ENCODE measurements around the gene LRBA.
"Not testable (repeated sequence)": the region's sequence is repeated elsewhere in the genome, so short reads cannot be mapped to it uniquely, and the experiment has no call there.

The LRBA gene

DNA sequence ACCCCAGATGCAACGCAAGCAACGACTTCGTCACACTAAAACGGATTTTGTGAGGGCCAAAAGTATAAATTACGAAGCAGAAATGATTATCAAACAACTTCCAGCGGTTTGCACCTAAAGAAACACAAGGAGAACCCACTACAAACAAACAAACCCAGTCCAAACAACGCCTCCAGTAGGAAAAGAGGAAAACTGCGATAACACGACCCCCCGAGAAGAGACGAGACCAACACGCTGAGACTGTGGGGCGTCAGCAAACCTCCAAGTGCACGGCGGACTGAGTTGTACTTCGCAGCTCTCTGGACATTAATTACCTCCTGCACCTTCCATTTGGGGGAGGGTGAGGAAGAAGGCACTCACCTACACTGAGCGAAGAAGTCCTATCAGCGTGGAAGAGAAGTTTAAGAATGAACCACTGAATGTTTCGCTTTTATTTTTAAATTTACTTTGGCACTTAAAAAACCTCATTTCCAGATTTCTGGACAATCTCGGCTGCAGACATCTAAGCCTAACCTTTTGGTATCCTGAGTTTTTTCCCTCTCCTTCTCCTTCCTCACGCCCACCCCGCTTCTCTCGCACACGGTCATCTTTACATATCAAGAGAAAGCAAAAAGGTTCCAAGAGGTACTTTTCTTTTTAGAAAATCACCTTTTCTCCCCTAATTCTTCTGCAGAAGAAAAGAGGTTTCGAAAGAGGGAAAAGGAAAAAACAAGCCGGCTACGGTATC, 432.8 kb downstream of the LRBA start, which contains the start of gene MAB21L2:
Gene MAB21L2, plus strand, starts transcription at position 6 of the 727 bp plus-strand sequence. CDS start 879 bp downstream, outside the sequence.
- DNase-seq: no peak

DNA sequence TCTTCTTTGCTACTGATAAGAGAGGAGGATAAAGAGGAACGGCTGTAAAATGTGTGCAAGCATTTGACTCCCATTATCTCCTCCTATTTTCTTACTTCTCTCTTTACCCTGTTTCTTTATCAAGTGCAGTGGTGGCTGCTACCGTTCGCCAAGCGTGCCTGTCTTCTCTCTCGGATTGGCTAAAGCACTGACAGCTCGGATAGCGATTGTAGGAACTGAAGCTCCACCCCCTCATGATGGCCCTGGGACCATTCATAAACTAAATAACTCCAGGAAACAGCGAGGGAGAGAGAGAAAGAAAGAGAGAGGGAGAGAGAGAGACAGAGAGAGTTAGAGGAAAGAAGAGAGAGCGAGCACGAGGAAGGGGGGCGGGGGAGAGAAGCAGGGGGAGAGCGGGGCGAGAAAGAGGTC, 433.4 kb downstream of the LRBA start:
- no peak for DNase-seq

DNA sequence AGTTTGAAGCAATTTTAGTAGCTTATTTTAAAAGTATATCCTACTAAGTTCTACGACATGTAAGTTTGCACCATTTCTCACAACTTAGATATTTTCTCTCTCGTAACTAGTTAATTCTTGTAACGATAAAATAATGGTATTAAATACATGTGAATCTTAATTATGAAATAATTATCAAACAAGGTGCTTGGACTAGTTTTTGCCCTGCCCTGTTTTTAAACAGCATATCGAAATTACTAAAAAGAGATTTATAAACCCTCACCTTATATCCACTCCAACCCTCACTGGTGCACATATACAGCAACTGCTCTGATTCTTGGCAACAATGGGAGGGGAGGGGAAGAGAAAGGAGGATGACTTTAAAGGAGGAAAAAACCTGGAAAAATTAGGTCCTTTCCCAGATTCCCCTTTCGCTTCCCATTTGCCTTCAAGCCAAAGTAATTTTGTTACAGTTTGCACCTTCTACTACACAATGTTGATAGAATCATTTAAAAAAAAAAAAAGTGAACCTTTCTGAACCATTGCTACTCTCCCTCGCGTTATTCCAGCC, 434.0 kb downstream of the LRBA start:
- no peak for DNase-seq

DNA sequence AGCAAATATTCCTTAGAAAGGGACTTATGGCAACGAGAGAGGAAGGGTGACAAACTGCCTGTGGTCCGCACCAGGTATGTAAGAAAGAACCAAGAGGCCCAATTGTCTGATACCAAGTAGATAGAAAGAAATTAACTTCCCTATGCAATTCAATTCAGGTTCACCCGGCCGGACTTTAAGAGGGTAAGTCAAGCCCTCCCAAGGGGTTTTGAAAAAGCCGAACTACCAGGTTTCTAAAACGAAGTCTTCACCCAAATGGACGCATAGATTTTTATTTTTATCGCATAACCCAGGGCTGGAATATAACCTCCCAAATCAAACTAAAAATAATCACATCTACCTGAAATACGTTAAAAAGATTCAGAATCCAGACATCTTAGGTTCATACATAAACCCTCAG, 434.8 kb downstream of the LRBA start:
- no peak for DNase-seq

DNA sequence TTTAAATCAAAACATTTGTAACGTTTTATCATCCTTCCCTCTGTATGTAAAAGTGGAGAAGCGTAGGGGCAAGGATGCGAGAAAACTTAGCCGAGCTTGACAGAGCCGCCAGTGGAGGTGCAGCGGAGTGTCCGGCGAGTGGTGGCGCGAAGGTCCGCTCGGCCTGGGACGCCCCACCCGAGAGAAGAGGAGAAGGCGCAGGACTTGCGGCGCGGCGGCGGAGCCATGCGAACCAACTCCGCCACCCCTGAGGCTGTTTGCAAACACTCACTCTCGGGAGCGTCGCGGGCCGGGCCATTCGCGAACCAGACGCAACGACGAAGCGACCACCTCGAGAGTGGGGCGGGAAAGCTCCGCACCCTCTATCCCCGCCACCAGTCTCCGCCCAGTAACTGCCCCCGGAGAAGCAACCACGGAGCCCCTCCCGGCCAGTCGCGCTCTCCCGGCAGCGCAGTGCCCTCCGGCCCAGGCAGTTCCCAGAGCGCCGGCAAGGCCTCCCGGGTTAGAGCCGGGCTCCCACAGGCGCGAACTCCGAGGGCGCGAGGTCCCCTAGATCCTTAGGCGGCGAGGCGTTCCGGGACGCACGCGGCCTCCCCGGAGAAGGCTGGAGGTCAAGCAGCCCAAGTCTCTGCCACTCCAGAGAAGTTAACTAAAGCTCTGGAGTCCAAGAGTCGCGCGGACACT, 435.4 kb downstream of the LRBA start:
- no peak for DNase-seq

DNA sequence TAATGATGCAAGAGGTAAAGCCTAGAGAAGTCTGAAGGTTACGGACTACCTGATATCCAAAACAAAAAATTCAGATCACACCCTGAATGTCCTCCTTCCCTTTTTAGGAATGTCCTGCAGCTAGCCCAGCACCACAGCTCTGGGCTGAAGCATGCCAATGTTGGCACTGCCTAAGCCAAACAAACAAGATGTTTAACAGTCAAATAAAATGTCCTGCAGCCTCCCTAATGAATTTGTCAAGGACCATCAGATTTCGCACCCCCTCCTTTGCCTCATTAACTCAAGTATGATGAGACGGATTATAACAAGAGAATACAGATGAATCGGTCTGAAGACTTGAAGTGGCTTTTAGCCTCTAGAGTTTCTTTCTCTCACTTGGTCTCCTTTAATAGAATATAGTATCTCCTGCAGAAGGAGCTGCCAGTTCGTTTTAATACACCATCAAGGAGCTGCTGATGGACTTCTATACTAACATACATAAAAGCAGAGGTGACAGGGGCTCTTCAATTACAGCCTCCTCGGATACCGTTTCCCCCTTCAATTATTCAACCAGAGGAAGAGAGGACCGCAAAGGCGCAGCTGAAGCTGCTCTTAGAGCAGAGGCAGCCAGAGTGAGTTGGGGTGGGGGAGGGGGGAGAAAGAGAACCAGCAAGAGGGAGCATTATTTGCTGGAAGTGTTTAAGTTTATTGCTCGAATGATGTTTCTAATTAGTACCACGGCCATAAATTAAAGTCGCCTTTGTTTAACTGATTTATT, 436.2 kb downstream of the LRBA start:
- DNase-seq: no peak

DNA sequence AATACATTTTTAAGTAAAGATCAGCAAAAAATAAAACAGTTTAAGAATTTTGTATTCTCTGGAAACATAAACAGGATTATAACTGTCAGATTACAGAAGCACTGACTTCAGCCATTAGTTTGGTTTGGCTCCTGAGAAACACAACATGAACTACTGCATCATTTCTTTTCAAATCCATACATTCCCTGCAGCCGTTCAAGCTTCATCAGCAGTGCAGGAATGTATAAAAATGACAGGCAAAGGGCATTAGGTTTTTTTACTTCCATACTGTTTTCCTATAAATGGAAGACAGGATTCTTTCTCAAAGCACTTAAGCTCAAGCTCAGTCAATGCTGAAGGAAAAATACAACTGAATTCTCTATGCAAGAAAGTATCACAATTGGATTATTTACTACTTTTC, 437.3 kb downstream of the LRBA start:
- DNase-seq: no peak

DNA sequence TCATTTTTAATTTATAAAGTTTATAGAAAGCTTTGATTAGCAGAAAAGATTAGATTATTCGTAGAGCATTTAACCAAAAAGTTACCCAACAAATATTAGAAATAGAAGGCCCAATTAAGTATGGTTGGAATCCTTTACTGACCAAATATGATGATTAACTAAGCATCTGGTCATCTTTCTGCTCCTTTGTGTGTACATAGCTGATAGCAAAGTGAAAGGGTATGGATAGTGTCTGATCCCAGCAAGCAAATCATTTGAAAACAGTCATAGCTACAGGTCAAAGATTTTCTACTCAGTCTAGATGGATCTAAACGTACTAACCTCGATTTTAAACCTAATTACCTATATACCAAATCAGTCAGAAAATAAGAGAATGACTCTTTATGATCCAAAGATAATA, 440.4 kb downstream of the LRBA start:
- no peak for DNase-seq

DNA sequence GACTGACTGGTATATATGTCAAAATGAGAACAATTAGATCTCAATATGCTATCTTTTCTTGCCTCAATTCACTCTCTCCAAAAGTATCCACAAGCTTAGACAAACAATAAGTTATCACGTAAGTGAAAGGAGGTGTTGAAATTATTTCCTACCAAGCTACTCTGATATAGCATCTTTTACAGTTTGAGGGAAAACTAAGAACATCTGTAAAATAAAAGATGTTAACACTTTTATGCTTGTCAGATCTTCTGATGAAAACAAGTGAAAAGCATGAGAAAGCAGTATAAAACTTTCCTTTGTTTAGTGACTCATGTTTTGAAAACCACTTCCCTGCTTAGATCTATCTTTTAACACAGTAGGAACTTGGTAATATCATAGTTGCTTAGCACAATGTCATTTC, 441.6 kb downstream of the LRBA start:
- DNase-seq: no peak

DNA sequence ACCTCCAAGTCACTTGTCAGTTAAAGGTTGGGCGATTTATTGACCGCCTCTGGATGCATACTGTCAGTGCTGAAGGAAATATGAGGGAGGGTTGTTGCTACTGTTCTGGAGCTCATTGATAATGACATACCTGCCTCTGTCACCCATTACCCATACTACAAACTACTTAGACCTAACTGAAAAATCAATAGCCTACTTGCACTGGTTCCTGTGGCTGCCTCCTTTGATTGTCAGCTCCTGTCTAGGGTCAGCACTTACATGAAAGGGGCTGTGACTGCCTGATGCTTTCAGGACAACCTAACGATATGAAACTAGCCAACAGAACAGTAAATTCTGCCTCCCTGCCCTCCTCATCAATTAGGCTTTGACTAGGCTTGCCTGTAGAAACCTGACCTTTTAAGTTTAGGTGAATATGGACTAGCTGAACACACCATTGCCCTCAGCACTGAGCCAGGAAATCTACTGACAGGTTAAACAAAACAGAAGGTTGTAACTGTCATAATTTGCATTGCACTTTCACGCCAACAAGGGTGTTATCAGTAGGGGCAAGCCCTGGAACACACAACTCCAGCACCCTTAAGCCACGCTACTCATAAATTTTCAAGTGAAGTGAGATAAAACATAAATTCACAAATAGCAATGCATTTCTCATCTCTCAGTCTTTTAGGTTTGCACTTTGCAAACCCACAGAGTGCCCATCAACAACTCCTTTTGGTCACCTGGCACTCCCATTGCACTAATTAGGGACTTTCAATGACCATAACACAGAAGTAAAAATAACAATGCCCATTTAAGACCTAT, 442.2 kb downstream of the LRBA start:
- DNase-seq: no peak

DNA sequence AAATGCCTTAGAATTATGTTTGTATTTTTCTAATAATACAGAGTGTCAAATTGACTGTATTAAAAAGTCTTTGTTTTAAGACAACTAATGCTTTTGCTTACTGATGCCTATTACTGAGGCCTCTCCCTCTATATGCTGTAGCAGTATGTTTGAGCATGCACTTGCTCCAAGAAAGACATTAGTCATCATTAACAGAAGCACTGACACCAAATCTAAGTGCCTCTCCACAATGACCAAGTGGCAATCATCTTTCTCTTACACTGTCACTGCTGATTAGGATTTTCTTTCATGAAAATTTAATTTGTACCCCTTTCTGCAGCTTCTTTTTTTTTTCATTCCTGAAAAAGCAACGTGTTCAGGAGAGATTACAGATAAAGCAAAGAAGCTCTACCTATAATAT, 444.2 kb downstream of the LRBA start:
- DNase-seq: no peak

DNA sequence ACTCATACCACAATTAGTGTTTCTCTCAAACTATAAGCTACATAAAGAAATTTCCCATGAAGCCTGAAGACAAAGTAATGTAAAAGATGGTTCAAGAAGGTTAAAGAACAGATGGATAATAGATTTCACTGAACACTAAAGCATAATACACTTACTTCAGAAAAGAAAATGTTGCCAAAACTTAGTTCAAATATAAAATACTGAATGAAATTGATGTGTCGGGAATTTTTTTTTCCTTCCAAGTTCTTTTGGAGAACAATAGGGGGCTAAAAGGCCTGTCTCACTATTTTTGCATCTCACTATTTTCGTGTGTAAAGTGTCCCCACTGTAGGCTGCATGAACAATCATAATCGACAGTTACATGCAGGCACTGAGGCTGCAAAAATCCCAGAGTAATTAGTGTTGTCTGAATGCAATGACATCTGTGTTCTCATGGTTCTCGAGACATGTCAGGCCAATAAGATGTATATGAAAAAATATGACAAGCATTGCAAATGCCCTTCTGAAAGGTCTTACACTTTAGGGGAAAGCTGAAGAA, 445.0 kb downstream of the LRBA start:
- no peak for DNase-seq

DNA sequence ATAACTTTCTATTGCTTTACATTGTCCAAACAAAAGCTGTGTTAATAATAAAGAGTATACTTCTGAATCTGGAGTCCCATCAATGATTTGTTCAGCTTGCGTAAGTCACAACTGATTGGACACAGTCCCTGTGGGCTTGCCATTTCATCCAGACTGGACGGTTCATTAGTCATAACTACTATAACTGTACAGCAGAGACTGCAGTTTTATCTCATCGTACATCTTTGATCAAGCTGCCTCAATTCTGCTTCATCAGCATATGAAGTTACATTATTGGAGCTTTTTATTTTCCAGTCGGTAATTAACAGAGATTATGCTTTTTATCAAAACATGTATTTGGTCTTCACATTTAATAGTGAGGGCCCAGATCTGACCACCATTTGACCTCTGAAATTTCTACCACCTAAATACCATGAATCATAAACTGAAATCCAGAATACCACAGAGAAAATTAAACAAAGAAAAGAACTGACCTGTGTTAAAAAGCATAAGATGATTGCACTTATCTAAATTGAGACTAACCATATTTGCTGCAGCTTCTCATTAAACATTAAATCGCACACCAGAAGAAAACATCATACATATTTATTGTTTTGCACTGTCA, 445.6 kb downstream of the LRBA start:
- no peak for DNase-seq

DNA sequence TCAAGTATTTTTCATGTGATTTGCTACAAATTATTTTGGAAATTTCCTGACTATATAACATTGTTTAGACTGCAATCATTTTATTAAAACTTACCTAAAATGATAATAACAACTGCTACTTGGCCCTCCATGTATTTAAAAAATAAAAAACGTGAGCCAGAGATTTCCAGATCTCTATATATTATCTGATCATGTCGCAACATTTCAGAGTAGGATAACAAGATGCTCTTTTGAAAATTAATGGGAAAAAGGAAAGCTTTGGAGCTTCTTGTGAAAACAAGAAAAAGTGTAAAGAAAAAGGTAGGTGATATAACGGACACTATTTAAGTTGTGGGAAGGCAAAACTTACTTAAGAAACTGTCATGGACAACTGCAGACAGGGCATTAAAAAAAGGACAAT, 448.0 kb downstream of the LRBA start:
- no peak for DNase-seq

DNA sequence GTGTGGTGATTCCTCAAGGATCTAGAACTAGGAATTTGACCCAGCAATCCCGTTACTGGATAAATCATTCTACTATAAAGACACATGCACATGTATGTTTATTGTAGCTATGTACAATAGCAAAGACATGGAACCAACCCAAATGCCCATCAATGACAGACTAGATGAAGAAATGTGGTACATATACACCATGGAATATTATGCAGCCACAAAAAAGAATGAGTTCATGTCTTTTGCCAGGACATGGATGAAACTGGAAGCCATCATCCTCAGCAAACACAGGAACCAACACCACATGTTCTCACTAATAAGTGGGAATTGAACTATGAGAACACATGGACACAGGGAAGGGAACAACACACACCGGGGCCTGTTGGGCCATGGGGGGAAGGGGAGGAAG, 450.1 kb downstream of the LRBA start:
- not testable (repeated sequence) for DNase-seq

DNA sequence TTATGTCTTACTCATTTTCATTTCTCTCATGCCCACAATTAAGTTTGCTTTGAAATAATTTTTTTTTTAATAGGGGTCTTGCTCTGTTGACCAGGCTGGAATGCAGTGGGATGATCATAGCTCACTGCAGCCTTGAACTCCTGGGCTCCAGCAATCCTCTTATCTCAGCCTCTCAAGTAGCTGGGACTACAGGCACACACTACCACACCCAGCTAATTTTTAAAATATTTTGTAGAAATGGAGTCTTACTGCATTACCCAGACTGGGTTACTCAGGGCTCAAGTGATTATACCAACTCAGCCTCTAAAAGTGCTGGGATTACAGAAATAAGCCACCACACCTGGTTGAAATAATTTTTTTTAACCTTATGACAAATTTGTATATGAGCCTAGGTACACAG, 452.3 kb downstream of the LRBA start:
- DNase-seq: no peak

DNA sequence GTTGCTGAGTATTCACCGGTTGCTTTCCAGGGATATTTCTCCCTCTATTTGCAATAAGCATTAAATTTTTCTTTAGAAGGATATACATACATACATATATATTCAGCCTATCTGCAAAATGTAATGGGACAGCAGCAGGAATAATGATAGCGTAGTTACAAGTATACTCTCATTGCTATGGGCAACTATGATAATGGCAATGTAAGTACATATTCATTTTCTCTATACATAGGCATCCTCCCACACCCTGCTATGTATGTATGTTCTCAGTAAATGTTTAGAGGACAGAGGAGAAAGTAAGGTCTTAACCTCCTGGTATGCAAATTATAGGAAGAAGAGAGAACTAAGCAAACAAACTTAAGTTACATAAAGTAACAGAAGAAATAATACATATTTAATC, 452.8 kb downstream of the LRBA start:
- DNase-seq: no peak

DNA sequence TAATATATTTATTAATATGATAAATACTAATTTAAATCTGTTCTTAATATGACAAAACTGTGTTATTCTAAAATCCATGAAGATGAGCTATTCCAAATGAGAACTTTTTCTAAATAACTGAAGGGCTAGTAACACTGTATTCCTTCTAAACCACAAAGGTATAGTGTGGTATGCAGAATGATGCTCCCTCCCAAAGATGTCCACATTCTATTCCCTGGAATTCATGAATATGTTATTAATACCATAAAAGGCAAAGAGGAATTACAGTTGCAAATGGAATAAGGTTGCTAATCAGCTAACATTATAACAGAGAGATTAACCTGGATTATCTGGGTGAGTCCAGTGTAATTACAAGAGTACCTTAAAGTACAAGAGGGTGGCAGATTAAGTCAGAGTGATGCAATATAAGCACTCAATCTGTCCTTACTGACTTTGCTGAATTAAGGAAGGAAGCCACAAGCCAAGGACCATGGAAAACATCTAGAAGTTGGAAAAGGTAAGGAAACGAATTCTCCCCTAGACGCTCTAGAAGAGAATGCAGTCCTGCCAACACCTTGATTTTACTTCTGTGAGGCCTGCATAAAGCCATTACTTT, 453.8 kb downstream of the LRBA start:
- no peak for DNase-seq

DNA sequence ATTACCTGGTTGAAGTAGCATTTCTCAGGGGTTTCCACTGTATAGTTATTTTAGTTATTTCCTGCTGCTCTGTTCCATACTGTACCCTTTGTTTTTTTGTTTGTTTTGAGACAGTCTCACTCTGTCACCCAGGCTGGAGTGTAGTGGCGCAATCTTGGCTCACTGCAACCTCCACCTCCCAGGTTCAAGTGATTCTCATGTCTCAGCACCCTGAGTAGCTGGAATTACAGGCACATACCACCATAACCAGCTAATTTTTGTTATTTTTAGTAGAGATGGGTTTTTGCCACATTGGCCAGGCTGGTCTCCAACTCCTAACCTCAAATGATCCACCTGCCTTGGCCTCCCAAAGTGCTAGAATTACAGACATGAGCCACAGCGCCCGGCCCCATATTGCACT, 457.3 kb downstream of the LRBA start:
- DNase-seq: not testable (repeated sequence)

DNA sequence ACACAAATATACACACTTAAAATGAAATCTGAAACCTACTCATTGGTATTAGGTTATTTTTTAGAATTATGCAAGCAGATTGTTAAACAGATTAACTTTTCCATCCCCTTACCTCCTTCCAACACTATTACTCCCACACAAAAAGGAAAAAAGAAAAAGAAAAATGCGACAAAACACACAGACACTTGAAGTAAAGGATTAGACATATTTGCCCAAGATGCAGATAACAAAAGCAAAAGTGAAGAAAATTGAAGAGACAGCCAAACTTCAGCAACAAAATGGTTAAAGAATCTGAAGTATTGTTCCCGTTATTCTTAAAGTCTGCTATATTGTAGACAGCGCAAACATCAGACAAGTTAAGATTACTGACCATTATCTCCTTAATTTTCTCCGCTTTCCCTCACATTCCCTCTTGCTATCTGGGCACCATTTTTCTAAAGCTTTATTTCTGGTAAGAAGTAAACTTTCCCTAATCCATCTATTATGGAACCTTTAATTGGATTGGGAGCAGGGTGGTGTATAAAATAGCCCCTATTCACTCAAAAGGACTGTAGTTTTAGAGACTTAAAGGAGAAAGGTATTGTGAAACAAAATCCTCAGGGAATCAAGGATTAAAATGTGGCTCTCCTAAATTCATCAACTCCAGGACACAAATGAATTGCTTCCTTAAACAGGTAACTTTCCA, 467.8 kb downstream of the LRBA start:
- DNase-seq: no peak

DNA sequence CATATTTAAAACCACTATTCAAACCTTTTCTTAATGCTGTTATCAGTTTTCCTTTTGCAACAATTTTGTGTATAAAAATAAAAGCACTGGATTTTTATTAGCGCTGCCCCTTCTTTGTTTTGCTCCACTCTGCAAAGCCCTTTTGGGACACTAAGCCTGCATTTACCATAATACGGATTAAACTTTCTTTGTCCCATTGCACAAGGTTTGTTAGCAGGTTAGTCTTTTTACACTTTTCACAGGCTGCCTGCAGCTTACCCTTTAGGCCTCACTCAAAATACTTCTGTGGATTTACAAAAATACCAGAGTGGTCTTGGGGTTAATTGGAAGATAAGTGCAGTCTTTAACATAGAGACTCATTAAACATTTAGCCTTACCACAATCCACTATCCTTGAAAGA, 468.8 kb downstream of the LRBA start:
- no peak for DNase-seq
